NT2/D1 (cell line): Measurements from ENCODE around the gene ATXN1.

Experiments
- DNase-seq: peaks from one replicate; pipeline ENCODE4 v3.0.0-alpha.2; 2011; ENCODE audit warnings: low read depth, low spot score
- H3K27me3 ChIP-seq: 2 replicates; pipeline ENCODE4 v1.6.0; 2011; ENCODE audit warnings: mild to moderate bottlenecking; ENCODE audit not compliant: insufficient read length, insufficient read depth
- H3K36me3 ChIP-seq: 2 replicates; pipeline ENCODE4 v1.6.1; 2011; ENCODE audit warnings: mild to moderate bottlenecking, low read length, mixed read lengths; ENCODE audit not compliant: insufficient read depth, insufficient read length
- H3K4me1 ChIP-seq: 2 replicates; pipeline ENCODE4 v1.5.1; 2011; ENCODE audit not compliant: insufficient read depth, insufficient read length
- H3K4me3 ChIP-seq: 2 replicates; pipeline ENCODE4 v1.5.1; 2011; ENCODE audit warnings: low read depth; ENCODE audit not compliant: insufficient read length
- H3K9ac ChIP-seq: 2 replicates; pipeline ENCODE4 v1.6.0; 2011; ENCODE audit warnings: low read depth; ENCODE audit not compliant: insufficient read length
- H3K9me3 ChIP-seq: 2 replicates; pipeline ENCODE4 v1.5.1; 2011; ENCODE audit warnings: mild to moderate bottlenecking, low read length; ENCODE audit not compliant: insufficient read depth
- SUZ12 ChIP-seq: IDR thresholded peaks from 2 replicates; pipeline ENCODE4 v1.6.1; 2011; ENCODE audit not compliant: insufficient read length, insufficient read depth; ENCODE audit errors: extremely low read depth
- YY1 ChIP-seq: IDR thresholded peaks from 2 replicates; pipeline ENCODE4 v1.6.1; 2011; ENCODE audit not compliant: insufficient read length, insufficient read depth
- ZNF274 ChIP-seq: IDR thresholded peaks from 2 replicates; pipeline ENCODE4 v1.6.1; 2011; ENCODE audit warnings: mild to moderate bottlenecking, low read depth, low read length

ATXN1 gene

GRCh38 chr6:16278048-16278724 is 483.1 kb downstream of the ATXN1 start:
- peak overlapping the region; percentile 1 for H3K9ac ChIP-seq
- no peak for TF ChIP-seq SUZ12
- no peak for TF ChIP-seq ZNF274
- TF ChIP-seq YY1: no peak
- DNase-seq: no peak

DNA sequence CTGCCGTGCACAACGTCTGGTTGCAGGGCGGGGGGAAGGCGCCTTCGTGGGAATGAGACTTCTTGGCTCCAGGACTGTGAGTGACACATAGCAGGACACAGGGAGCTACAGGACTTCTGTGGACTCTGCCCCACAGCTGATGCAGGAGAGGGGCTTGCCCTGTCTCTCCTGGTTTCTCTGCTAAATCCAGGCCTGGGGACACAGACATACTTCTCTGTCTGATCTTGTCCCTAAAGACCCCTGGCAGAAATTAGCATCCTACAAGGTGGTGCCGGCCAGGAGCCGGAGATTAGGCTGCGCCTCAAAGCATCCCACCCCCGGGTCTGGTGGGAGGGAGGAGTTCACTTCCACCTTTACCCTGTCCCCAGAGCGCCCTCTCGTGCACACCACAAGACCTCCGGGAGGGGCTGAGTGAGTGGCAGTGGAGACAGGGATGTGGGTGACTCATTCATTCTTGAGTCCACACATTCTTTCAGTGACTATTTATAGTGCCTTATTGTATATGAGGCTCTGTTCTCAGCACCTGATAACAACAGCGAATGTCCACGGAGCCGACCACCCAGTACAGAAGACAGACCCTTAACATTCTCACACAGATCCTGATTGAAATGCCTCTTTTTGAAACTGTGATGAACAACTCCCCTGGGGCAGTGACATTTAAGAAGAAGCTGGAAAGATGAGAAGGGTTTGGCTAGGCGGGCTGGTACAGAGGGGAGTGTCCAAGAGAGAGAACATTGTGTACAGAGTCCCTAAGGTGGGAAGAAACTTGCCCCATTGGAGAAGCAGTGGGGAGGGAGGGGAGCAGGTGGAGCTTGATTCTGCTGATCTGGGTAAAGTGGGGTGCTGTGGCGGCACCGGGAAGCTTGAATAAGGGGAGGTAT is 483.9 kb downstream of the ATXN1 start:
- Histone ChIP-seq H3K4me3 (no peak overlapping the region), H3K36me3 (no peaks in the 10 kb centered on the region), H3K9me3 (no peaks in the 10 kb centered on the region), H3K27me3 (no peaks in the 10 kb centered on the region), H3K4me1 (peaks cover 13% of the 10 kb centered on the region), H3K9ac (peak overlapping the region; percentile 1)
- TF ChIP-seq YY1 (no peak), ZNF274 (no peak), SUZ12 (no peak)
- DNase-seq: peak; percentile 47

More at GRCh38 chr6:16278048-16278724, 483.1 kb downstream of the ATXN1 start:
- Histone ChIP-seq H3K4me1 (peaks cover 13% of the 10 kb centered on the region), H3K27me3 (no peaks in the 10 kb centered on the region), H3K36me3 (no peaks in the 10 kb centered on the region), H3K4me3 (no peak overlapping the region), H3K9me3 (no peaks in the 10 kb centered on the region)

GRCh38 chr6:16274885-16275589 is 486.2 kb downstream of the ATXN1 start:
- Histone ChIP-seq H3K9ac (no peak overlapping the region), H3K4me3 (no peak overlapping the region), H3K9me3 (no peaks in the 10 kb centered on the region), H3K4me1 (peaks cover 13% of the 10 kb centered on the region), H3K27me3 (no peaks in the 10 kb centered on the region), H3K36me3 (no peaks in the 10 kb centered on the region)
- TF ChIP-seq YY1 (no peak), ZNF274 (no peak), SUZ12 (no peak)
- no peak for DNase-seq

DNA sequence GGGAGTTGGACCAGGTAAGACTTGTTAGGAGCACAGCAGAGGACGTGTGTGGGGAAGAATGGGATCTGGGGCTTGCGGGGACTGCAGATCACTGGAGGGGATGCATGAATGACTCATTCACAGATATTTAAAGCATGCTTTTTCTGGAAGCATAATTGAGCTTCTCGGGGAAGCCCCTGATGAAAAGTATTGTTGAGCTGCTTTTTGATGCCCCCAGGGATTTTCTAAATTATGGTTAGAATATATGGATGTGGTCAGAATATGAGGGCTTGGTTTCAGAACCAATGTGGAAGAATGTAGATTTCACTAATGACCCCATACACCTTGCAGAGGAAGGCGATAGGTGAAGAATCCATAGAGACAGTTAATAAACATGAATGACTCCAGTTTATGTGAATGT is 486.8 kb downstream of the ATXN1 start:
- H3K9me3 ChIP-seq: no peaks in the 10 kb centered on the region
- DNase-seq: no peak
- H3K36me3 ChIP-seq: no peaks in the 10 kb centered on the region
- no peak overlapping the region for H3K4me3 ChIP-seq
- no peak for TF ChIP-seq SUZ12
- TF ChIP-seq ZNF274: no peak
- TF ChIP-seq YY1: no peak
- no peaks in the 10 kb centered on the region for H3K27me3 ChIP-seq
- H3K4me1 ChIP-seq: peaks cover 13% of the 10 kb centered on the region
- H3K9ac ChIP-seq: no peak overlapping the region

GRCh38 chr6:16273256-16273655 is 488.0 kb downstream of the ATXN1 start:
- DNase-seq: no peak
- Histone ChIP-seq H3K36me3 (no peaks in the 10 kb centered on the region), H3K9ac (no peak overlapping the region), H3K4me3 (no peak overlapping the region), H3K9me3 (no peaks in the 10 kb centered on the region), H3K4me1 (peaks cover 7% of the 10 kb centered on the region), H3K27me3 (no peaks in the 10 kb centered on the region)
- no peak for TF ChIP-seq ZNF274
- no peak for TF ChIP-seq YY1
- TF ChIP-seq SUZ12: no peak

DNA sequence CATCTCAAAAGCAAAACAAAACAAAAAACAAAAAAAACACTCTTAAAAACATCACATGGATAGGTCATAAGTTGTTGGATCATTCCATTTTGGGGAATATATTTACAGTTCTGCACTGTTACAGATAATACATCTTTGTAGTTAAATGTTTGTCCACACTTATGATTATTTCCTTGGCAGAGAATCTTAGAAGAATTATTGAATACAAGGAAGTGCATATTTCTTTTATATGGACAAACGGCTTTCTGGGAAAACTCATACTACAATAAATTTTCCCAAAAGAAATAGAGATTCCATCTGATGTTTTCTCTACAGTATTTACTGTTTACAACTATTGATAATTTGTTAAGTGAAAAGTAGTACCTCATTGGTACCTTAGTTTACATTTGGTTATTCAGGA is 489.1 kb downstream of the ATXN1 start:
- no peaks in the 10 kb centered on the region for H3K9me3 ChIP-seq
- no peak overlapping the region for H3K9ac ChIP-seq
- H3K4me3 ChIP-seq: no peak overlapping the region
- H3K4me1 ChIP-seq: no peaks in the 10 kb centered on the region
- H3K36me3 ChIP-seq: no peaks in the 10 kb centered on the region
- DNase-seq: no peak
- TF ChIP-seq ZNF274: no peak
- no peak for TF ChIP-seq SUZ12
- no peak for TF ChIP-seq YY1
- H3K27me3 ChIP-seq: no peaks in the 10 kb centered on the region

DNA sequence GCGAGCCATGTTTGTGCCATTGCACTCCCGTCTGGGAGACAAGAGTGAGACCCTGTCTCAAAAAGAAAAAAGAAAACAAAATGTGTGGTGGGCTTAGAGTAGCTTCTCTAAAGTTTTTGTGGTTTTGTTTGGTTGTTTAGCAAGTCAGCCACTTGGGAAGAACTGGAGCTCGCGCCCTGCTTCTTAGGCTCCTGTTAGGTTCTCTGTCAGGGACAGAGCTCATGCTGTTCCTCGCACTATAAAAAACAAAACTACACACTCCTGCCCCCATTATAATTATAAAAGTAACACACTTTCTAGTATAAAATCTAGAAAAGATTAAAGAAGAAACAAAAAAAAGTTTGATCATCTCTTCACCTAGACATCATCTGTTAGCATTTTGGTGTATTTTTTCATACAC is 489.8 kb downstream of the ATXN1 start:
- H3K36me3 ChIP-seq: no peaks in the 10 kb centered on the region
- H3K9me3 ChIP-seq: no peaks in the 10 kb centered on the region
- no peak for DNase-seq
- H3K4me3 ChIP-seq: no peak overlapping the region
- H3K4me1 ChIP-seq: no peaks in the 10 kb centered on the region
- no peak overlapping the region for H3K9ac ChIP-seq
- TF ChIP-seq SUZ12 (no peak), YY1 (no peak), ZNF274 (no peak)
- H3K27me3 ChIP-seq: no peaks in the 10 kb centered on the region
